Esophagus (tissue), 2 donors: ENCODE measurements around the gene TAF4. TPM values are rescaled to one million over a fixed set of nuclear protein-coding genes. Genes with fewer than 3 reads are reported as not detected.

Experiments
- H3K27ac ChIP-seq, 2 donors: one replicate each; pipeline ENCODE4 v1.5.1; 2013; ENCODE audit warnings: low read depth in 2 of 2, mild to moderate bottlenecking in 2 of 2, inconsistent platforms in 1 of 2, low read length in 1 of 2, moderate library complexity in 1 of 2
- H3K27me3 ChIP-seq, 2 donors: one replicate each; pipeline ENCODE4 v1.6.1; 2013; ENCODE audit warnings: low read length in 2 of 2, control low read depth in 1 of 2, mild to moderate bottlenecking in 1 of 2; ENCODE audit not compliant: insufficient read depth in 2 of 2, control insufficient read depth in 1 of 2
- H3K36me3 ChIP-seq, 2 donors: one replicate each; pipeline ENCODE4 v1.6.1; 2013; ENCODE audit warnings: low read length in 1 of 2; ENCODE audit not compliant: control insufficient read depth in 2 of 2, insufficient read depth in 2 of 2
- H3K4me1 ChIP-seq, 2 donors: one replicate each; pipeline ENCODE4 v1.6.1; 2013; ENCODE audit warnings: low read length in 1 of 2; ENCODE audit not compliant: control insufficient read depth in 2 of 2, insufficient read depth in 2 of 2
- H3K4me3 ChIP-seq, 2 donors: one replicate each; pipeline ENCODE4 v1.5.1; 2013; ENCODE audit warnings: low read length in 2 of 2, mild to moderate bottlenecking in 2 of 2, low read depth in 1 of 2, moderate library complexity in 1 of 2
- H3K9me3 ChIP-seq, 2 donors: one replicate each; pipeline ENCODE4 v1.6.1; 2013; ENCODE audit warnings: mild to moderate bottlenecking in 2 of 2, low read depth in 1 of 2, low read length in 1 of 2, moderate library complexity in 1 of 2; ENCODE audit not compliant: control insufficient read depth in 2 of 2, insufficient read depth in 1 of 2
- WGBS, 2 donors: extraction: QIAGEN DNeasy Blood & Tissue Kit; methylation state at CpG; one replicate each; pipeline ENCODE4 v1.1.7; 2013; 5-methylcytosine and 5-hydroxymethylcytosine counted together
- polyA plus RNA-seq, 2 donors: library from polyadenylated mRNA; stranded (reverse); fragments of 200-250 nt; gene quantifications; one replicate each; pipeline ENCODE4 v1.2.3, GENCODE V29; 2013
- donor health status: healthy with polysubstance abuse.
- donor health status: Bipolar disorder and iron deficiency.

TAF4 gene
- polyA plus RNA-seq, 2 donors: 4.2 to 5.8 TPM

- 91 to 93% methylated on average over 43 of the region's 43 CpGs for WGBS, 2 donors
- no peak overlapping the region for H3K27ac ChIP-seq
- no peaks in the 10 kb centered on the region for H3K4me1 ChIP-seq
- no peak overlapping the region for H3K4me3 ChIP-seq
- no peaks in the 10 kb centered on the region for H3K27me3 ChIP-seq
- no peaks in the 10 kb centered on the region for H3K36me3 ChIP-seq
- H3K9me3 ChIP-seq: peaks cover 0 to 10% of the 10 kb centered on the region in 2 donors
Observed at GRCh38 chr20:61927826-61928541, 137.7 kb downstream of the TAF4 start.

- 82% methylated on average over 21 of the region's 21 CpGs for WGBS, 2 donors
- Histone ChIP-seq H3K27ac (no peak overlapping the region), H3K4me3 (no peak overlapping the region), H3K9me3 (peaks cover 0 to 10% of the 10 kb centered on the region in 2 donors), H3K36me3 (no peaks in the 10 kb centered on the region), H3K4me1 (no peaks in the 10 kb centered on the region), H3K27me3 (no peaks in the 10 kb centered on the region)
Observed at GRCh38 chr20:61927193-61927825, 138.4 kb downstream of the TAF4 start.

GRCh38 chr20:61926796-61927192, 138.9 kb downstream of the TAF4 start:
- H3K4me3 ChIP-seq: no peak overlapping the region
- no peaks in the 10 kb centered on the region for H3K27me3 ChIP-seq
- H3K4me1 ChIP-seq: no peaks in the 10 kb centered on the region
- no peak overlapping the region for H3K27ac ChIP-seq
- 90% methylated on average over 23 of the region's 23 CpGs for WGBS, 2 donors
- H3K9me3 ChIP-seq: peaks cover 0 to 10% of the 10 kb centered on the region in 2 donors
- no peaks in the 10 kb centered on the region for H3K36me3 ChIP-seq

GRCh38 chr20:61926253-61926613, 139.4 kb downstream of the TAF4 start:
- Histone ChIP-seq H3K27me3 (no peaks in the 10 kb centered on the region), H3K4me3 (no peak overlapping the region), H3K4me1 (no peaks in the 10 kb centered on the region), H3K27ac (no peak overlapping the region), H3K36me3 (no peaks in the 10 kb centered on the region), H3K9me3 (peaks cover 0 to 10% of the 10 kb centered on the region in 2 donors)
- 85 to 87% methylated on average over 14 of the region's 14 CpGs for WGBS, 2 donors

GRCh38 chr20:61925555-61926252, 140.0 kb downstream of the TAF4 start:
- peaks cover 0 to 2% of the 10 kb centered on the region in 2 donors for H3K36me3 ChIP-seq
- H3K4me3 ChIP-seq: no peak overlapping the region
- no peaks in the 10 kb centered on the region for H3K27me3 ChIP-seq
- WGBS, 2 donors: 76 to 80% methylated on average over 21 of the region's 21 CpGs
- no peak overlapping the region for H3K27ac ChIP-seq
- H3K4me1 ChIP-seq: no peaks in the 10 kb centered on the region
- H3K9me3 ChIP-seq: peaks cover 4 to 10% of the 10 kb centered on the region in 2 donors

GRCh38 chr20:61924858-61925554, 140.7 kb downstream of the TAF4 start:
- WGBS, 2 donors: 82 to 86% methylated on average over 30 to 32 of the region's 32 CpGs
- Histone ChIP-seq H3K36me3 (peaks cover 0 to 2% of the 10 kb centered on the region in 2 donors), H3K9me3 (peaks cover 9 to 10% of the 10 kb centered on the region in 2 donors), H3K27me3 (no peaks in the 10 kb centered on the region), H3K4me1 (no peaks in the 10 kb centered on the region), H3K27ac (no peak overlapping the region), H3K4me3 (no peak overlapping the region)

Other genes with a start within 250 kb of the TAF4 start
- gene LSM14B, start 56.6 kb upstream of the TAF4 start, polyA plus RNA-seq: 10 to 100 TPM; 12.3 to 20.2 TPM
- gene PSMA7, start 77.5 kb upstream of the TAF4 start, polyA plus RNA-seq: 100 to 1,000 TPM in 1 of 2 donors, 10 to 100 TPM in 1; 96.8 to 294 TPM
- gene SS18L1, start 77.9 kb upstream of the TAF4 start, polyA plus RNA-seq: 10 to 100 TPM in 1 of 2 donors, 1 to 10 TPM in 1; 5.5 to 14.7 TPM
- gene MTG2, start 117.1 kb upstream of the TAF4 start, polyA plus RNA-seq: 10 to 100 TPM; 19.4 to 25.4 TPM
- under 1 TPM in 1 of 2 donors, not detected in 1; 0.02 TPM for gene HRH3, start 154.4 kb upstream of the TAF4 start, polyA plus RNA-seq
- 10 to 100 TPM; 31.2 to 32.3 TPM for gene OSBPL2, start 172.6 kb upstream of the TAF4 start, polyA plus RNA-seq
- gene ADRM1, start 237.1 kb upstream of the TAF4 start, polyA plus RNA-seq: 100 to 1,000 TPM in 1 of 2 donors, 10 to 100 TPM in 1; 84.9 to 117 TPM